Mucosa of descending colon (tissue), 3 donors: ENCODE results near the gene ARID1B. TPM values are rescaled to one million over a fixed set of nuclear protein-coding genes. Genes with fewer than 3 reads are reported as not detected.
A peak's percentile ranks its signal among the peaks of the same experiment; 100 is the strongest.

Experiments
- ATAC-seq: fragments of 200-7000 bp; cut with Tn5 transposase; one replicate; pipeline ENCODE4 v1.9.1; 2020; ENCODE audit warnings: mild to moderate bottlenecking, moderate library complexity
- DNase-seq, 3 donors: peaks; one replicate each; pipeline ENCODE4 v3.0.0-alpha.2; 2020
- H3K36me3 ChIP-seq: fragments of 200-600 bp; one replicate; pipeline ENCODE4 v1.8.0; 2021; ENCODE audit warnings: low read depth, mild to moderate bottlenecking
- H3K4me1 ChIP-seq: fragments of 200-600 bp; one replicate; pipeline ENCODE4 v1.8.0; 2021; ENCODE audit warnings: low read depth, mild to moderate bottlenecking
- H3K4me3 ChIP-seq: fragments of 200-600 bp; one replicate; pipeline ENCODE4 v1.8.0; 2021; ENCODE audit warnings: mild to moderate bottlenecking
- H3K9me3 ChIP-seq: fragments of 200-600 bp; one replicate; pipeline ENCODE4 v1.8.0; 2021; ENCODE audit warnings: mild to moderate bottlenecking
- CTCF ChIP-seq: fragments of 200-600 bp; IDR thresholded peaks from one replicate; pipeline ENCODE4 v1.8.0; 2022; ENCODE audit warnings: antibody characterized with exemption, mild to moderate bottlenecking
- intact Hi-C, 2 donors: fragments of 100-400 bp; cut with DNase I in 1 of 2; cut with micrococcal nuclease in 1 of 2; formaldehyde crosslinking; loops; one replicate each; pipeline versions ENCODE4 v1.11.0 to v1.11.1; 2022; cut with DNase I, micrococcal nuclease
- total RNA-seq, 3 donors: library from RNA; stranded (reverse); fragmentation: NEBNext Ultra II Directional in 2 of 3; extraction: Animal tissue kit (Norgen Biotek cat#: 25700) in 2 of 3; gene quantifications; one replicate each; pipeline versions ENCODE4 v1.2.1 to v1.2.4, GENCODE V29; 2021 to 2023
- donor health status: DM: no; HTN: no; CAD: no; lungs with moderate emphysema.
- donor health status: DM: no; HTN: no; CAD: no.
- donor health status: DM: no; HTN: yes; CAD: no.

The ARID1B gene
- total RNA-seq, 3 donors from 2014 or later = 71.8 to 102 (median 101) TPM

DNA sequence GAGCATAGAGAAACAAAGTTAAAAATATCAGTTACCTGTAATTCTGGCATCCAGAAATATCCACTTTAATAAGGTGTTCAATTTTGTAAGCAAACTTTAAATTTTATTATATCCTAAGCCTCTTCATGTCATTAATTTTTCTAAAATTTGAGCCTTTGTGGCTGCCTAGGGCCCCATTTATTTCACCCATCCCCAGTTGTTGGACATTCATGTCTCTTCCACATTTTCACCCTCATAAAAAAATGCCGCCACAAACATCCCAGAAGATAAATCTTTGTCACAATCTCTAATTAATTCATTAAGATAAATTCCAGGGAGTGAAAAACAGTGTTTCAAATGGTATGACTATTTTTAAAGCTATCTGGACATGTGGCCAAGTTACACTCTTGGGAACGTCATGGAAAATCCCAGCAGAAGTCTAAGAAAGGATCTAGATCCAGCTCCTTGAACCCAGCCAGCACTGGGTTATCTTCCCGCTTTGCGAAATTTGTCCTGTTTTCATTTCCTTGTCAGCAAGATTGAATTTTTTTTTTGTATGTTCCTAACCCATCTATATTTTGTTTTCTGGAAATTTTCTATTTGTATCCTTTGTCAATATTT lies 448.9 kb downstream of the ARID1B start:
- Histone ChIP-seq H3K4me3 (no peak overlapping the region), H3K36me3 (no peaks in the 10 kb centered on the region), H3K4me1 (no peaks in the 10 kb centered on the region), H3K9me3 (no peaks in the 10 kb centered on the region)
- DNase-seq (no peak), ATAC-seq (no peak)
- intact Hi-C loops = no loop called here
- no peak for TF ChIP-seq CTCF

GRCh38 chr6:157226761-157227160 lies 449.6 kb downstream of the ARID1B start:
- intact Hi-C loops = no loop called here
- DNase-seq (no peak), ATAC-seq (no peak)
- H3K4me3 ChIP-seq = no peak overlapping the region
- no peaks in the 10 kb centered on the region for H3K4me1 ChIP-seq
- no peaks in the 10 kb centered on the region for H3K36me3 ChIP-seq
- H3K9me3 ChIP-seq = no peaks in the 10 kb centered on the region
- TF ChIP-seq CTCF = no peak

DNA sequence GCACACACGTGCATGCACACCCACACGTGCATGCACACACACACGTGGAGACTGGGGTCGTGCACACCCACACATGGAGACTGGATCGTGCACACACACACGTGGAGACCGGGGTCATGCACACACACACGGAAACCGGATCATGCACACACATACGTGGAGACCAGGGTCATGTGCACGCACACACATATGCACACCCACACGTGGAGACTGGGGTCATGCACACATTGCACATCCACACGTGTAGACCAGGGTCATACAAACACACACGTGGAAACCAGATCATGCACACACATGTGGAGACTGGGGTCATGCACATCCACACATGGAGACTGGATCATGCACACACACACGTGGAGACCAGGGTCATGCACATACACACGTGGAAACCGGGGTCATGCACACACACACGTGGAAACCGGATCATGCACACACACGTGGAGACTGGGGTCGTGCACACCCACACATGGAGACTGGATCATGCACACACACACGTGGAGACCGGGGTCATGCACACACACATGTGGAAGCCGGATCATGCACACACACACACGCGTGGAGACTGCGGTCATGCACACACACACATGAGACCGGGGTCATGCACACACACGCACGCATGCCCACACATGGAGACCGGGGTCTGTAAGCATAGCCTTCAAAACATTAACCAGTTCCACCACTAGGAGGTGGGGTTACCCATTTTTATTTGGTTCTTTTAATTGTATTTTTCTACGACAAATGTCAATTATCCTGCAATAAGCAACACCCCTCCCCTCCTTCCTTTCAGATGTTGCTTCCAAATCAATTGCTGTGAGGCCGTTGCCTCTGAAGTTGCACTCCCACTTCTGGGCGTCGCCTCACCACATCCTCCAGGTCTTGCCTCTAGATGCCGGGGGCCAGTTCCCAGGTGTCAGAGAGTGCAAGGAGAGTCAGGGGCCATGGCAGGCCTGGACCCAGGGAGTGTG lies 450.3 kb downstream of the ARID1B start:
- peak in 1 of 3 donors; percentile 48 for DNase-seq
- intact Hi-C loops = no loop called here
- TF ChIP-seq CTCF = no peak

GRCh38 chr6:157228426-157229131 lies 451.4 kb downstream of the ARID1B start:
- DNase-seq (no peak), ATAC-seq (no peak)
- TF ChIP-seq CTCF = no peak
- H3K4me3 ChIP-seq = no peak overlapping the region
- no peaks in the 10 kb centered on the region for H3K4me1 ChIP-seq
- no peaks in the 10 kb centered on the region for H3K36me3 ChIP-seq
- H3K9me3 ChIP-seq = no peaks in the 10 kb centered on the region
- intact Hi-C loops = no loop called here

More for the DNA sequence above, 450.3 kb downstream of the ARID1B start:
- Histone ChIP-seq H3K4me3 (no peak overlapping the region), H3K36me3 (no peaks in the 10 kb centered on the region), H3K4me1 (no peaks in the 10 kb centered on the region), H3K9me3 (no peaks in the 10 kb centered on the region)
- ATAC-seq = no peak

- peak; percentile 12 for ATAC-seq
- intact Hi-C loops = no loop called here
- DNase-seq = no peak
- Histone ChIP-seq H3K36me3 (no peaks in the 10 kb centered on the region), H3K4me1 (no peaks in the 10 kb centered on the region), H3K4me3 (no peak overlapping the region), H3K9me3 (no peaks in the 10 kb centered on the region)
- TF ChIP-seq CTCF = no peak
Measured at GRCh38 chr6:157229132-157229618, 452.0 kb downstream of the ARID1B start.
